IMR-90 (cell line): ENCODE data around the gene HSD17B4. TPM values are rescaled to one million over a fixed set of nuclear protein-coding genes. Genes with fewer than 3 reads are reported as not detected.

Experiments
- ATAC-seq: fragments of 200-7000 bp; cut with Tn5 transposase; 2 replicates; pipeline ENCODE4 v1.9.1; 2020; ENCODE audit warnings: low read depth, mild to moderate bottlenecking, moderate library complexity
- BruUV-seq: library from RNA; stranded (reverse); fragments of 400-500 nt; replicated peaks from 2 replicates; lab custom pipeline; 2021; lab: Mats Ljungman, UMichigan
- CTCF ChIA-PET: fragments of 300-600 bp; formaldehyde crosslinking; extraction: SDS; loops from one replicate; lab custom pipeline; 2021; ENCODE audit warnings: antibody characterized with exemption; lab: Yijun Ruan, JAX
- POLR2A ChIA-PET: fragments of 300-600 bp; sonication (Branson Sonifier 250); formaldehyde crosslinking; loops from one replicate; lab custom pipeline; 2022; ENCODE audit warnings: antibody characterized with exemption; ENCODE audit not compliant: unreplicated experiment; lab: Charles Lee
- DNase-seq: peaks from one replicate; pipeline ENCODE4 v3.0.0; 2013
- H2AFZ ChIP-seq: replicated peaks from 2 replicates; pipeline ENCODE3; 2013; ENCODE audit warnings: low read length, mild to moderate bottlenecking; ENCODE audit not compliant: poor library complexity
- H2AK5ac ChIP-seq: 2 replicates; pipeline ENCODE4 v1.6.1; 2013; ENCODE audit warnings: low read depth, low read length, inconsistent platforms
- H2AK9ac ChIP-seq: replicated peaks from 2 replicates; pipeline ENCODE3; 2013; ENCODE audit warnings: mild to moderate bottlenecking, low read depth, low read length, moderate library complexity; ENCODE audit not compliant: poor library complexity
- H2BK120ac ChIP-seq: 2 replicates; pipeline ENCODE4 v1.6.1; 2013; ENCODE audit warnings: low read depth, low read length, inconsistent platforms
- H2BK15ac ChIP-seq: 3 replicates; pipeline ENCODE4 v1.6.1; 2013; ENCODE audit warnings: low read depth, low read length, inconsistent platforms
- H2BK20ac ChIP-seq: 2 replicates; pipeline ENCODE4 v1.6.1; 2013; ENCODE audit warnings: low read depth, mild to moderate bottlenecking, inconsistent platforms, low read length, moderate library complexity
- H2BK5ac ChIP-seq: 2 replicates; pipeline ENCODE4 v1.6.1; 2013; ENCODE audit warnings: mild to moderate bottlenecking, low read depth, low read length, inconsistent platforms; ENCODE audit not compliant: poor library complexity, severe bottlenecking
- H3K14ac ChIP-seq: replicated peaks from 2 replicates; pipeline ENCODE4 v1.6.1; 2013; ENCODE audit warnings: low read depth, low read length, inconsistent platforms
- H3K18ac ChIP-seq: 2 replicates; pipeline ENCODE4 v1.6.1; 2013; ENCODE audit warnings: low read depth, low read length, control low read depth
- H3K23ac ChIP-seq: 2 replicates; pipeline ENCODE4 v1.6.1; 2013; ENCODE audit warnings: low read depth, low read length, inconsistent platforms
- H3K27ac ChIP-seq: 2 replicates; pipeline ENCODE4 v1.5.1; 2013; ENCODE audit warnings: mild to moderate bottlenecking, control low read depth, low read length; ENCODE audit not compliant: insufficient read depth
- H3K27me3 ChIP-seq: 2 replicates; pipeline ENCODE4 v1.6.1; 2013; ENCODE audit warnings: low read length; ENCODE audit not compliant: control insufficient read depth, insufficient read depth
- H3K36me3 ChIP-seq: 2 replicates; pipeline ENCODE4 v1.6.1; 2013; ENCODE audit warnings: low read length, mixed read lengths; ENCODE audit not compliant: control insufficient read depth, insufficient read depth
- H3K4ac ChIP-seq: 2 replicates; pipeline ENCODE4 v1.6.1; 2013; ENCODE audit warnings: low read depth, low read length, inconsistent platforms
- H3K4me1 ChIP-seq: 2 replicates; pipeline ENCODE4 v1.6.1; 2013; ENCODE audit warnings: low read length, mixed read lengths; ENCODE audit not compliant: control insufficient read depth, insufficient read depth
- H3K4me2 ChIP-seq: 2 replicates; pipeline ENCODE4 v1.6.1; 2013; ENCODE audit warnings: low read depth, mild to moderate bottlenecking, control low read depth, low read length, moderate library complexity
- H3K4me3 ChIP-seq: 2 replicates; pipeline ENCODE4 v1.5.1; 2013; ENCODE audit warnings: low read depth, mild to moderate bottlenecking, control low read depth, low read length, moderate library complexity; ENCODE audit not compliant: insufficient read depth
- H3K56ac ChIP-seq: 2 replicates; pipeline ENCODE4 v1.6.1; 2013; ENCODE audit warnings: low read length, inconsistent platforms; ENCODE audit not compliant: insufficient read depth; ENCODE audit errors: extremely low read depth
- H3K79me1 ChIP-seq, 2 experiments: 2 replicates each; pipeline ENCODE4 v1.6.1; 2013; ENCODE audit warnings: low read length in 2 of 2, inconsistent platforms in 1 of 2, low read depth in 1 of 2
- H3K9ac ChIP-seq: 2 replicates; pipeline ENCODE4 v1.6.1; 2013; ENCODE audit warnings: low read depth, low read length, control low read depth
- H3K9me1 ChIP-seq: 2 replicates; pipeline ENCODE4 v1.6.1; 2013; ENCODE audit warnings: low read length, inconsistent platforms; ENCODE audit not compliant: insufficient read depth
- H3K9me3 ChIP-seq: 2 replicates; pipeline ENCODE4 v1.6.1; 2013; ENCODE audit warnings: low read length; ENCODE audit not compliant: control insufficient read depth, insufficient read depth
- H4K20me1 ChIP-seq: 2 replicates; pipeline ENCODE4 v1.6.1; 2013; ENCODE audit warnings: low read length, inconsistent platforms; ENCODE audit not compliant: insufficient read depth
- H4K5ac ChIP-seq: 2 replicates; pipeline ENCODE4 v1.6.1; 2013; ENCODE audit warnings: mild to moderate bottlenecking, low read depth, low read length, control low read depth
- H4K8ac ChIP-seq, 2 experiments: 2 replicates each; pipeline ENCODE4 v1.6.1; 2013; ENCODE audit warnings: low read depth in 2 of 2, low read length in 2 of 2, control low read depth in 1 of 2, inconsistent platforms in 1 of 2
- H4K91ac ChIP-seq: 2 replicates; pipeline ENCODE4 v1.6.1; 2013; ENCODE audit warnings: low read depth, low read length, inconsistent platforms; ENCODE audit not compliant: insufficient read depth
- POLR2A ChIP-seq: IDR thresholded peaks from 2 replicates; pipeline ENCODE4 v1.6.1; 2012; ENCODE audit warnings: mild to moderate bottlenecking, low read depth, low read length
- USF2 ChIP-seq: fragments of 150-350 bp; IDR thresholded peaks from 2 replicates; pipeline ENCODE4 v1.6.1; 2017; ENCODE audit warnings: mild to moderate bottlenecking, antibody characterized with exemption, low read length, low read depth
- WGBS, 2 experiments: methylation state at CpG; one replicate each; pipeline versions ENCODE4 v1.1.5 to v1.1.7; 2013; ENCODE audit warnings: missing lambda C conversion rate in 2 of 2; ENCODE audit not compliant: insufficient read length in 1 of 2; ENCODE audit errors: extremely low coverage in 2 of 2; 5-methylcytosine and 5-hydroxymethylcytosine counted together
- dilution Hi-C: fragments of 300-500 bp; cut with HindIII; formaldehyde crosslinking; loops from one replicate; pipeline ENCODE4 v1.14.3; 2018; ENCODE audit warnings: low sequenced_read_pairs; ENCODE audit not compliant: unreplicated experiment
- in situ Hi-C: fragments of 300-500 bp; cut with MboI; formaldehyde crosslinking; loops from 3 replicates; pipeline ENCODE4 v1.14.3; 2019; ENCODE audit warnings: low sequenced_read_pairs, inconsistent platforms, mixed read lengths
- intact Hi-C: fragments of 100-400 bp; cut with micrococcal nuclease; formaldehyde crosslinking; loops from 2 replicates; pipeline ENCODE4 v1.10.0; 2022
- polyA plus RNA-seq, 3 experiments: library from polyadenylated mRNA; depleted of rRNA; stranded (reverse); fragments of >200 nt; gene quantifications; 2 replicates each; pipeline ENCODE4 v1.2.3, GENCODE V29; 2012; ENCODE audit warnings: low replicate concordance in 1 of 3
- total RNA-seq: library from RNA; depleted of rRNA; stranded (reverse); fragments of >200 nt; gene quantifications from 2 replicates; pipeline ENCODE4 v1.2.3, GENCODE V29; 2012

HSD17B4 gene
- total and polyA plus RNA-seq, 2 of the 4 experiments (the other 2 are of a cell fraction), result 95.1 to 154 TPM

DNA sequence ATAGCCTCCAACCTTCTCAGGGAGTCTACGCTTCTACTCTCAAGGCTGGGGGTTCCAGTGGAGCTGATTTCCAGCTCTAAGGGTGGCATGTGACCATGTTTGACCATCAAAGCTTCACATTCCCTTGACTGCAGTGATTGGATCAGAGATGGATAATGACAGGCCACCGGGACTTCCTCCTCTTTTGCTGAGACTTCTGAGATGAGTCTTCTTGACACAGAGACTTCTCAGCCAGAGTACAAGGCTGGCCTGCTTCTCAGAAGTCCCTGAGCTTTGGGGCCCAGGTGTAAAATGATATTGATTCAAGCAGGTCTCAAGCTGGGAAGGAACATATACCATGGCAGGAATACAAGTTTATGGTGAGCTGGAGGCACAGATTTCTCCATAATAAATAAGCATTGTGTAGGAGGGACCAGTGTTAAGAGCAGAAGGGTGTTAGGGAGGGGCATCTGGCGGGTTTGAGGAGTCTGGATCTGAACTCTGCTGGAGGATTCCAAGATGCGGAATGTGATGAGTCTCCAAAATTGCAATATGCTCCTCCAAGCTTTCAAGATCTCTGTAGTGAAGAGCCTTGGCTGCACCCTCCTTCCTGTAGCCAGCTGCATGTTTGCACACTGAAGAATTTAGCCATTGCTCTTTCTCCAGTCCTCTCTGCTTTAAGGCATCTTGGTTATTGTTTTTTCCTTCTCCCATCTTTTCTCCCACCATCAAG, 41.7 kb upstream of the HSD17B4 start:
- Histone ChIP-seq H3K23ac (no peak overlapping the region), H3K4me2 (no peak overlapping the region), H2BK20ac (peak overlapping the region; percentile 27), H2BK15ac (no peak overlapping the region), H2BK5ac (no peak overlapping the region), H3K4me1 (peaks cover 2% of the 10 kb centered on the region), H3K56ac (no peak overlapping the region), H2AFZ (no peak overlapping the region), H4K91ac (no peak overlapping the region), H3K27me3 (peaks cover 7% of the 10 kb centered on the region), H2BK120ac (no peak overlapping the region), H2AK5ac (no peak overlapping the region), H3K14ac (no peak overlapping the region), H3K9me1 (peaks cover 3% of the 10 kb centered on the region; the same call in 1 of the 2 replicates), H2AK9ac (no peak overlapping the region), H3K79me1 (no peaks in the 10 kb centered on the region), H3K9me3 (no peaks in the 10 kb centered on the region), H4K8ac (no peak overlapping the region), H3K9ac (no peak overlapping the region), H3K18ac (no peak overlapping the region; the same call in 1 of the 2 replicates), H4K20me1 (no peaks in the 10 kb centered on the region), H3K4ac (0 out of 2 replicates have a peak overlapping the region, but pooled peaks have one; percentile 2), H3K36me3 (no peaks in the 10 kb centered on the region), H3K27ac (no peak overlapping the region), H3K4me3 (no peak overlapping the region), H4K5ac (no peak overlapping the region)
- 80% methylated on average over 1 of the region's 4 CpGs; no CpG with 5 or more reads in 1 of the 2 experiments for WGBS, 2 experiments
- DNase-seq (no peak), ATAC-seq (no peak; the same call in 1 of the 2 replicates)
- POLR2A ChIA-PET, result interaction anchor here (1.0 kb wide), 1 partner anchor 37 kb away, joined by 3 read pairs; no protein-coding TSS in a partner anchor
- in situ Hi-C loops (loop anchor here (5.0 to 10.0 kb wide), 2 partner anchors 386 to 423 kb away; partner anchors contain the start of gene DTWD2), intact Hi-C loops (no loop called here), dilution Hi-C loops (no loop called here)
- CTCF ChIA-PET, result interaction anchor here (0.9 to 3.2 kb wide), 7 partner anchors 10 to 422 kb away, joined by 3 to 31 read pairs (median 4); partner anchors contain the start of gene DTWD2
- no TSS peak for BruUV-seq
- TF ChIP-seq POLR2A (no peak), USF2 (no peak)
